Spleen (tissue), 11 donors: ENCODE results near the gene IL31. TPM values are rescaled to one million over a fixed set of nuclear protein-coding genes. Genes with fewer than 3 reads are reported as not detected.

ENCODE experiments used
- DNase-seq: peaks from one replicate; pipeline ENCODE4 v3.0.0-alpha.2; 2020
- H3K27ac ChIP-seq, 8 donors: fragments of 200-600 bp; sonication (generic) in 7 of 8; 1 replicate in 4 of 8; 2 replicates in 4 of 8; pipeline versions ENCODE4 v1.5.0 to v1.8.0; 2016 to 2021; ENCODE audit warnings: inconsistent platforms in 4 of 8, mild to moderate bottlenecking in 4 of 8, moderate library complexity in 1 of 8
- H3K27me3 ChIP-seq, 7 donors: fragments of 200-600 bp; sonication (generic) in 6 of 7; replicated peaks in 1 of 7; 1 replicate in 4 of 7; 2 replicates in 3 of 7; pipeline versions ENCODE4 v1.5.0 to v1.8.0; 2016 to 2021; ENCODE audit warnings: inconsistent platforms in 3 of 7, mild to moderate bottlenecking in 1 of 7
- H3K36me3 ChIP-seq, 6 donors: fragments of 200-600 bp; sonication (generic) in 5 of 6; 1 replicate in 4 of 6; 2 replicates in 2 of 6; pipeline versions ENCODE4 v1.5.0 to v1.8.0; 2016 to 2021; ENCODE audit warnings: inconsistent platforms in 2 of 6
- H3K4me1 ChIP-seq, 6 donors: fragments of 200-600 bp; sonication (generic) in 5 of 6; 1 replicate in 3 of 6; 2 replicates in 3 of 6; pipeline versions ENCODE4 v1.5.0 to v1.8.0; 2016 to 2021; ENCODE audit warnings: inconsistent platforms in 3 of 6
- H3K4me3 ChIP-seq, 8 donors: fragments of 200-600 bp; sonication (generic) in 7 of 8; 1 replicate in 4 of 8; 2 replicates in 4 of 8; pipeline versions ENCODE4 v1.5.0 to v1.8.0; 2016 to 2021; ENCODE audit warnings: inconsistent platforms in 4 of 8, mild to moderate bottlenecking in 4 of 8, moderate library complexity in 2 of 8
- H3K9me3 ChIP-seq, 8 donors: fragments of 200-600 bp; sonication (generic) in 7 of 8; 1 replicate in 4 of 8; 2 replicates in 4 of 8; pipeline versions ENCODE4 v1.5.0 to v1.8.0; 2016 to 2021; ENCODE audit warnings: inconsistent platforms in 4 of 8
- CTCF ChIP-seq, 11 experiments: fragments of 200-600 bp in 7 of 11; fragments of 450-650 bp in 4 of 11; sonication (generic) in 4 of 11; IDR thresholded peaks in 8 of 11; conservative IDR thresholded peaks in 3 of 11; 1 replicate in 7 of 11; 2 replicates in 4 of 11; pipeline versions ENCODE4 v1.4.0 to v1.8.0; 2016 to 2021; ENCODE audit warnings: antibody characterized with exemption in 11 of 11, inconsistent platforms in 4 of 11, mild to moderate bottlenecking in 1 of 11
- POLR2A ChIP-seq, 3 donors: fragments of 450-650 bp; IDR thresholded peaks; one replicate each; pipeline ENCODE4 v1.5.1; 2017; ENCODE audit warnings: antibody characterized with exemption in 3 of 3, mild to moderate bottlenecking in 1 of 3
- POLR2AphosphoS5 ChIP-seq, 3 donors: sonication (generic); formaldehyde crosslinking; IDR thresholded peaks; one replicate each; pipeline ENCODE4 v1.5.1; 2017; ENCODE audit warnings: antibody characterized with exemption in 3 of 3
- WGBS, 5 donors: extraction: QIAGEN DNeasy Blood & Tissue Kit in 3 of 5; methylation state at CpG; one replicate each; pipeline versions ENCODE4 v1.1.5 to v1.1.7; 2013 to 2018; 5-methylcytosine and 5-hydroxymethylcytosine counted together
- intact Hi-C: fragments of 100-400 bp; cut with DNase I; formaldehyde crosslinking; loops from one replicate; pipeline ENCODE4 v1.15.0; 2023; ENCODE audit warnings: low total_unique reads
- polyA plus RNA-seq, 3 donors: library from polyadenylated mRNA; stranded (reverse); fragments of 200-250 nt; gene quantifications; one replicate each; pipeline ENCODE4 v1.2.1, GENCODE V29; 2013
- total RNA-seq, 7 donors: library from RNA; depleted of rRNA in 3 of 7; stranded (reverse); fragments of >200 nt in 3 of 7; fragmentation: NEBNext Ultra II Directional in 4 of 7; extraction: Animal tissue kit (Norgen Biotek cat#: 25700) in 4 of 7; gene quantifications; one replicate each; pipeline versions ENCODE4 v1.1.0 to v1.2.1, GENCODE V29; 2016 to 2021
- donor health status: healthy with polysubstance abuse.
- donor health status: DM: no; HTN: no; CAD: no; lungs with moderate emphysema.
- donor health status: DM: no; HTN: no; CAD: no.
- donor health status: Bipolar disorder and iron deficiency.
- donor health status: healthy.
- donor health status: DM: no; HTN: no; CAD: no.
- donor health status: DM: yes; HTN: yes; CAD: no.

The IL31 gene
- total and polyA plus RNA-seq, 10 donors: not detected

GRCh38 chr12:122192441-122192840 is 18.4 kb upstream of the IL31 start:
- Histone ChIP-seq H3K4me1 (peaks cover 0 to 6% (median 0%) of the 10 kb centered on the region in 6 donors), H3K27ac (no peak overlapping the region), H3K27me3 (peaks cover 0 to 17% (median 0%) of the 10 kb centered on the region in 7 donors), H3K9me3 (peaks cover 0 to 13% (median 6%) of the 10 kb centered on the region in 8 donors), H3K4me3 (no peak overlapping the region), H3K36me3 (no peaks in the 10 kb centered on the region)
- DNase-seq: no peak
- intact Hi-C loops: no loop called here
- TF ChIP-seq POLR2AphosphoS5 (IDR thresholded peaks at IDR 0.05) (no peak), POLR2A (IDR thresholded peaks at IDR 0.05) (no peak), CTCF (IDR thresholded peaks at IDR 0.05 in 8 of 11, conservative IDR thresholded peaks at IDR 0.05 in 3 of 11) (no peak)
- WGBS, 5 donors: 76 to 84% (median 81%) methylated on average over 11 of the region's 11 CpGs

- Histone ChIP-seq H3K9me3 (peaks cover 0 to 13% (median 6%) of the 10 kb centered on the region in 8 donors), H3K27ac (no peak overlapping the region), H3K4me3 (no peak overlapping the region), H3K4me1 (peaks cover 0 to 6% (median 0%) of the 10 kb centered on the region in 6 donors), H3K36me3 (no peaks in the 10 kb centered on the region), H3K27me3 (peaks cover 0 to 10% (median 0%) of the 10 kb centered on the region in 7 donors)
- 65 to 70% (median 67%) methylated on average over 16 to 18 of the region's 18 CpGs for WGBS, 5 donors
- TF ChIP-seq CTCF (IDR thresholded peaks at IDR 0.05 in 8 of 11, conservative IDR thresholded peaks at IDR 0.05 in 3 of 11) (peak; percentile 52 to 87 (median 76)), POLR2AphosphoS5 (IDR thresholded peaks at IDR 0.05) (peak in 1 of 3 donors; percentile 14), POLR2A (IDR thresholded peaks at IDR 0.05) (no peak)
- intact Hi-C loops: no loop called here
- peak; percentile 82 for DNase-seq
Observed at GRCh38 chr12:122190842-122191668, 17.0 kb upstream of the IL31 start.

GRCh38 chr12:122189626-122190475 is 15.8 kb upstream of the IL31 start:
- Histone ChIP-seq H3K4me1 (peaks cover 0 to 11% (median under 1%) of the 10 kb centered on the region in 6 donors), H3K27ac (no peak overlapping the region), H3K9me3 (peaks cover 0 to 5% (median 0%) of the 10 kb centered on the region in 8 donors), H3K36me3 (no peaks in the 10 kb centered on the region), H3K27me3 (peaks cover 0 to 10% (median 0%) of the 10 kb centered on the region in 7 donors), H3K4me3 (no peak overlapping the region)
- TF ChIP-seq POLR2AphosphoS5 (IDR thresholded peaks at IDR 0.05) (no peak), CTCF (IDR thresholded peaks at IDR 0.05 in 8 of 11, conservative IDR thresholded peaks at IDR 0.05 in 3 of 11) (no peak), POLR2A (IDR thresholded peaks at IDR 0.05) (no peak)
- DNase-seq: no peak
- intact Hi-C loops: loop anchor here (5.0 kb wide), 1 partner anchor 58 kb away; no protein-coding TSS in a partner anchor
- WGBS, 5 donors: 84 to 90% (median 90%) methylated on average over 32 to 34 of the region's 34 CpGs
